ENCODE results near the gene RMDN3.

DNA sequence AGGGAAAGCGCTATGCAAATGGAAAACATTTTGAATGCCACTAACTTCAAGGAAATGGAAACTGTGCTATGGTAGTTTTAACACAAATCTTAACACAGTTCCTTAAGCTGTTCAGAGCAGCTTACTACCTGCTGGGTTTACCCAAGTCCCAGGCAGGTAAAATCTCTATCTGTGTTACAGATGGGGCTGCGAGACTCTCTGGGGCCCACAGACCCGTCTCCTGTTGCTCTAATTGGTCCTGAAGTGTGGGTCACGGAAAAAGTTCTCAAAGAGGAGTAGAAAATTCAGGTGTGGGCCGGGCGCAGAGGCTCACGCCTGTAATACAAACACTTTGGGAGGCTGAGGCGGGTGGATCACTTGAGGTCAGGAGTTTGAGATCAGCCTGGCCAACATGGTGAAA is 34.9 kb upstream of the RMDN3 start:
- TF ChIP-seq POLR2A (IDR thresholded peaks at IDR 0.05; ENCODE audit: low read depth, low read length) = no peak
- TF ChIP-seq POLR2AphosphoS5 (IDR thresholded peaks at IDR 0.05; ENCODE audit: low read depth, low read length) = no peak
- no peak for TF ChIP-seq TAF1 (IDR thresholded peaks at IDR 0.05; ENCODE audit: low read depth, low read length)

All from GM12891 (cell line).